GM21723 (cell line): ENCODE data around the gene C14orf180.

ENCODE experiments used
- ATAC-seq: cut with Tn5 transposase; IDR thresholded peaks from one replicate; pipeline ENCODE4 v1.9.1; 2021; ENCODE audit warnings: mild to moderate bottlenecking, moderate library complexity; ENCODE audit not compliant: unreplicated experiment

C14orf180 gene

GRCh38 chr14:104549536-104550339 lies 29.8 kb upstream of the C14orf180 start:
- no peak for ATAC-seq

GRCh38 chr14:104550340-104550860 lies 29.2 kb upstream of the C14orf180 start:
- no peak for ATAC-seq

DNA sequence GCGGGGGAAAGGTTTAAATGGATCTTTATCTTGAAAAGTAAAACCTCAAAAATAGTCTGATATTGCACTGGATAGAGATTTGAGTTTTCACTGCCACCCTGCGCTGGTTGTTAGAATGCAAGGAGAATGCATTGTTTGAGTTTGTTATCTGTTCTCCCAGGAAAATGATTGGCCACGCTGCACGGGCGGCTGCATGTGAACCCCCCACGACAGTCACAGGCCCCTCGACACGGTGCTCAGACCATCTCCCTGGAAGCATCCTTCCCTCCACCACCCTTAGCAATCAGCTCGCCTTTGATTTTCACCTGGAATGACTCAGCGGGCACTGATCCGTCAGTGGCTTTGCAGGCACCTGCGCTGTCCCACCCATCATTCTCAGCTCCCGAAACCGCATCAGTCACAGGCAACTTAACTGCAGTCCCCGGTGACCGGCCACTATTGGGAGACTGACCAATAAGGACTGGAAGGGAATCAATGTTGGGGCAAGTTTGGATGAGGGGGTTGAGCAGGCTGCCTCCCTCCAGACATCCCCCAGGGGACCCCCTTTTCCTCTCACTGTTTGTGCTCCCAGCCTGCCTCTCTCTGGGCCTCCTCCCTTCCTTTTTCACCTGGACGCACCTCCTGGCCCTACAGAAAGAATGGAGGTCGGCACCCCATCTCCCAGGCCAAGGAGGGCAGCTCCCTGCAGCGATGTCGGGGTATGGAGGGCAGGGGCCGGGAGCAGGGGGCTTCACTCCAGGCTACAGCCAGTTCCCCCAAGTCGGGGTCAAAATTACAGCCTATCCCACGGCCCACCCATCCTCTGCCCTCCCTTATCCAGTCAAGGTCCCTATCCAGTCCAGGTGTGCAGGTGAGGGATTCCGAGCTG lies 28.5 kb upstream of the C14orf180 start:
- no peak for ATAC-seq

DNA sequence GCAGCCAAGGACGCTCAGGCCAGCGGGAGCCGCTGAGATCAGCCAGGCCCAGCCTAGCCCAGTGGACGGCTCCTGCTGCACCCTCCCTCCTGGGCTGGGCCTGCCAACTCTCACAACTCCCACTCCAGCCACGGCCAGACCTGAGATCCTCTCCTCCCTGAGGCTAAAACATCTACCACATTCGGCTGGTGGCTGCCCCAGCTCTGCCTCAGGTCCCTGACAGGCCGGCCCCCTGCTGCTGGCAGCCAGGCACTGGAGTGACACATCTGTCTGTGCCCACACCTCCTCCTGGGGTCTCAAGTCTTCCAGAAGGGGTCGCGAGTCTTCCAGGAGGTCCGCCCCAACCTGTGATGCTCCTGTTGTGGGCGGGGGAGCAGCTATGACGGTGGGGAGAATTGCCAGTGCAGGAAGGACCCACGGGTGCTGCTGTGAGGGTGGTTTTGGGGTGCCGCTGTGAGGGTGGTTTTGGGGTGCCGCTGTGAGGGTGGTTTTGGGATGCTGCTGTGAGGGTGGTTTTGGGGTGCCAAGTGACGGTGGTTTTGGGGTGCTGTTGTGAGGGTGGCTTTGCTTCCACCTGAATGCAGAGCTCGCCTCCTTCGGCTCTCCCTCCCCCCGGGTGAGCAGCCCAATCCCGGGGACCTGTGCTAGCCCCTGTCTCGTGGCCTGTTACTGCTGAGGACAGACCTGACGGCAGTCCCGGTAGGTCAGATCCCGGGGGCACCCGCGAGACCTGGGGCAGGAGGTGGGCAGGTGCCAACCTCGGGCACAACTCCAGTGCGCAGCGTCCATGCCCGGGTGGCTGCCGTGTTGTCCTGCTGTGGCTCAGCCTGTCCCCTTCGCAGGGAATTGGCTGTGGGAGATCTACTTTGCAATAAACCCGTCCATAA lies 27.5 kb upstream of the C14orf180 start:
- ATAC-seq, result no peak

DNA sequence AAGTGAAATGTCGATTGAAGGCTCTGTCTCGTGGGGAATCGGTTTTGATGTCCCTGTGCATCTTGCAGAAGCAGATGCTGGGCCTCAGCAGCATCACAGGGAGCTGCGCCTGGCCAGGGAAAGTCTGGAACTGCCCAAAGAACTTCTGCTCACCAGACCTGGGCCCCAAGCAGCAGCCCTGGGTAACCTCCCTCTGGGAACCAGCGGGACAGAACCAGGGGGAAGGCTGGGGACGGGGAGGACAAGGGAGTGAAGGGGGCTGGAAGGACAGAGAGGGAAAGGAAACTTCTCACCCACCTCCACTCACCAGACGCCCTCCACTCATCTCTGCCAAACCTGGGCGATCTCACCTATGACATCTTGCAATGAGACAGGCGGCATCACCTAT lies 26.8 kb upstream of the C14orf180 start:
- ATAC-seq, result no peak

DNA sequence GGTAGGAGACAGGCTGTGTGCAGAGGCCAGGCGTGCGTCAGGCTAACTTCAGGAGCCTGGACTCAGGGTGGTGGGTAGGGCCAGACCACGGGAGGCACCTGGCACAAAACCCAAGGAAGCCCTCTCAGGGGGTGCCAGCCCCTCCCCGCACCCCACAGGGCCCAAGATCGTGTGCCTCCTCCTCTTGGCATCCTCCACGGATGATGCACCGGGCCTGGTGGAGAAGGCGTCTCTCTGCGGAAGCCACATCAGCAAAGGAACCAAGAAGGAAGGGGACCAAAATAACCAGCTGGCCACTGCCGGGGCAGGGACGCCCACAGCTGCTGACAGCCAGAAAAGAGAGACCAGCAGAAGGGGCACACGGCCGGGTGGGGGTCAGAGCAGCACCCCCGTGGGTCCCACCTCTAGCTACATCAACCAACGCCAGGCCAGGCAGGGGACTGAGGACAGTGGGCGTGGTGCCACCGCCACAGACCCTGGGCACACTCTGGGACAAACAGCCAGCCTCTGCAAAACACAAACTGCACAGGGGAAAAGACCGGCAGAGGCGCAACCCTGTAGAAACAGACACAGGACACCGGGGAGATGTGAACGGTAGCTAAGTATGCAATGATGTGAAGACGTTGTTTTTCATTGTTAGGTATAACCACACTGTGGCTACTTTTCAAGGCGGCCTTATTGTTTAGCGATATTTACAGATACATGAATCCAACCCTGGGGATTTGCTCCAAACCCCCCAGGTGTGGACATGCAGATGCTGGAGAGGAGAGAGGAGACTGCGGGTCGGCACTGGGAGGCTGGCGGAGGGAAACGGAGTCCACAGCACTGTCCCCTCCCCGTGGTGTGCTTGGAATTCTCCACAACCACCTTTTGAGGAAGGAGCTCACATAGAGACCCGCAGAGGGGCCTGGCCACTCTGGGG lies 26.1 kb upstream of the C14orf180 start:
- no peak for ATAC-seq

- ATAC-seq, result no peak
Observed at GRCh38 chr14:104554088-104554607, 25.4 kb upstream of the C14orf180 start.

- ATAC-seq, result no peak
Observed at GRCh38 chr14:104554608-104555429, 24.7 kb upstream of the C14orf180 start.

DNA sequence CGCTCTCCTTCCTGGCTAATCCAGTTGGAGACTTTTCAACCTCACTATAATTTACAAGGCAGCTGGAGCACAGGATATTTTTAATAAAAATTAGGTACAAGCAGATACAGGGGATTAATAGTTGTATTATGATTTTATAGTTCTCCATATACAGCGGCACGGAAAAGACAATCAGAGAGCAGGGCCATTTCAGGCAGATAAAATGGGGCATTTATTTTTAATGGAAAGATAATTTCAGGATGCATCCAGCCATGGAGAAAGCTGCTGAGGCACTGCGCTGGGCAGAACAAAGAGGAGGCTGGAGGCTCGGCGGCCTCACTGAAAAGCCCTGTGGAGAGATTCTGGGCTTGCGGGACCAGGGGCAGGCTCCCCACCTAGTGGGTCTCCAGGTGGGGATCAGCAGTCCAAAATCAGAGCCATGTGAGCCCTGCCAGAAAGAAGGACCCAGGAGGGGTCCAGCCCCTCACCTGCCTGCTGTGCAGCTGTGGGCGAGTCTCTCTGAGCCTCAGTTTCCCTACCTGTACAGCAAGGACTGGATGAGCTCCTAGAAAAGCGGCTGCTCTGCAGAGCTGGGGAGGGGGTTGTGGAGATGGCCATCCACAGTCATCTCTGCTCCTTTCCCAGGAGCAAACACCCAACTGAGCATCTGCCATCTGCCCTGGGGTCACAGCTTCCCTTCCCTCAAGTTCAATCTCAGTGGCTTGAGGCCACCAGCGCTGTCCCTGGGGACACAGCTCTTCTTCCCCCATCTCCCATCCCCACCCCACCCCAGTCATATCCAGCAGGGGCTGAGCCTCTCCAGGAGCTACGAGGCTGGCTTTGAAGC lies 23.9 kb upstream of the C14orf180 start:
- no peak for ATAC-seq

GRCh38 chr14:104556256-104557021 lies 23.1 kb upstream of the C14orf180 start:
- ATAC-seq, result no peak

GRCh38 chr14:104557086-104557485 lies 22.5 kb upstream of the C14orf180 start:
- no peak for ATAC-seq

GRCh38 chr14:104557766-104558165 lies 21.8 kb upstream of the C14orf180 start:
- ATAC-seq, result no peak

DNA sequence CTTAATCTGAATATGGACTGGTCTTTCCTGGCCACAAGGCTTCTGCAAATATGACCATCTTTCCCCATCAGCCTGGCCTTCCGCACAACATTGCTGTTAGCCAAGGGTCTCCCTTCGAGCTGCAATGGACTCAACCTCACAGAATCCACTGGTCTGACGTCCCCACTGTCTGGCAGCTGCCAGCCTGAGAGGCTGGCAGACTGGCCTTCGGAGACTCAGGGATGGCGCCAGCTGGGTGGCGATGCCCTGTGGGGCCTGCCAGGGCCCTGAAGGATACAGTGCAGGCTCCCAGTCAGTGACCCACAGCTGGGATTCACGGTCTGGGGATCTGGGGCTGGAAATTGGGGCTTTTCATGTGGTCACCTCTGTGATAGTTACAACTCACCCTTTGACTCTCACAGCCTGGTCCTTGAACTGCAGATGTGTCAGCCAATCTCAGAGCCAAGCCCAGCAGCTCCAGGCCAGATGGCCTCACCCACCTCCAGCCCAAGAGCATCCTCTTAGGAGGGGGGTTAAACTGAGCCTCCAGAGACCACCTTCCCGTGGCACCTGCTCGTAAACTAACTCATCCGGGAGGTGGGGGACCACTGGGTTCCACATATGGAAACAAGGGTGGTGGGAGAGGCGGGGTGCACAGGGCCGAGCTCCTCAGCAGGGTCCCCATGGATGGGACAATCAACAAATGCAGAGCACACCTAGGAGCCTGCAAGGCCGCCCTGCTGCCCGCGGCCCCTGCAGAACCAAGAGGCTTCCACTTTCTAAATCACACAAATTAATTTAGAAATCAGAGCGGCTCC lies 21.1 kb upstream of the C14orf180 start:
- no peak for ATAC-seq

GRCh38 chr14:104559028-104559803 lies 20.3 kb upstream of the C14orf180 start:
- ATAC-seq, result no peak

DNA sequence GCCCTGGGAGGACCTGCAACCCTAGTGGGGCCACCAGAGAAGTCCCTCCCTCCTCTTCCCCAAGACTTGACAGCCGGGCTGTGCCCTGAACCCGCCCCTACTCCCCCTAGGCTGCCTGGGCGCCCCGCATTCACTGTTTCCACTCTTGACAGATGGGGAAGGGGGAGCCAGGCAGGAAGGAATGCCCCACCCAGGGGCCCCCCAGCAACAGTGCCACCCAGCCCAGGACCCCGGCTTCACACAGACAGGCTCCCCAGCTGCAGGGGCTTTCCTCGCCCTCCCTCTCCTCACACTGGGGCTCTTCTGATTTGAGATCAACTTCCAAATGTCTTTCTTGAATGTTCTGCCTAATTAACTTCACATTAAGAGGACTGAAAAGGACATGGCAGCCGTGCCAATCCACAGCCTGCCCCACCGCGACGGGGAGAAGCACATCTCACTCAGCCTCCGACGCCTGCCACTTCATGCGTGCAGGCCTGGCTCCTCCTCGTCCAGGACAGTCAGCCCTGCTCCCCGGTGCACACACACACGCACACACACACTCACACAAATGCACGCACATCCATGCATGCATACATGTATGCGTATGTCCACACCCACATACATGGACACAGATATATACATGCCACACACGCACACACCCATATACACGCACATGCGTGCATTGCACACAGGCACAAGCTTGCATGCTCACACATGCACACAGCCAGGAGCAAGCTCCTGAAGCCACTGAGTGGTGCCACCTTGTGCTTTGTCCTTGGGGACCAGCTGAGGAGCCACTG lies 19.6 kb upstream of the C14orf180 start:
- ATAC-seq, result no peak
